Skin of body (tissue), 2 donors: Measurements from ENCODE around the gene JMY. TPM values are rescaled to one million over a fixed set of nuclear protein-coding genes. Genes with fewer than 3 reads are reported as not detected.
"Not testable (repeated sequence)": the region's sequence is repeated elsewhere in the genome, so short reads cannot be mapped to it uniquely, and the experiment has no call there.

Experiments used
- DNase-seq: peaks from one replicate; lab custom pipeline; 2025; lab: John Stamatoyannopoulos, UW
- total RNA-seq: library from RNA; depleted of rRNA; stranded (reverse); fragments of >200 nt; gene quantifications from one replicate; pipeline ENCODE4 v1.2.3, GENCODE V29; 2014

Gene JMY
- total RNA-seq, 1 donor from 2014 or later: 25.7 TPM

- no peak for DNase-seq
Observed at GRCh38 chr5:79237740-79238560, 2.0 kb downstream of the JMY start.

- no peak for DNase-seq
Observed at GRCh38 chr5:79240561-79240960, 4.6 kb downstream of the JMY start.

GRCh38 chr5:79241535-79241979 lies 5.6 kb downstream of the JMY start:
- DNase-seq: no peak

GRCh38 chr5:79242242-79243039 lies 6.5 kb downstream of the JMY start:
- no peak for DNase-seq

- no peak for DNase-seq
Observed at GRCh38 chr5:79243224-79243623, 7.3 kb downstream of the JMY start.

GRCh38 chr5:79254067-79254466 lies 18.1 kb downstream of the JMY start:
- not testable (repeated sequence) for DNase-seq

GRCh38 chr5:79255786-79256557 lies 20.0 kb downstream of the JMY start:
- no peak for DNase-seq

GRCh38 chr5:79256563-79256962 lies 20.6 kb downstream of the JMY start:
- no peak for DNase-seq

GRCh38 chr5:79257314-79257713 lies 21.4 kb downstream of the JMY start:
- DNase-seq: no peak

GRCh38 chr5:79258801-79259200 lies 22.9 kb downstream of the JMY start:
- no peak for DNase-seq

- no peak for DNase-seq
Observed at GRCh38 chr5:79259383-79259782, 23.5 kb downstream of the JMY start.

- DNase-seq: no peak
Observed at GRCh38 chr5:79259810-79260209, 23.9 kb downstream of the JMY start.

GRCh38 chr5:79261897-79262296 lies 26.0 kb downstream of the JMY start:
- DNase-seq: no peak

GRCh38 chr5:79263290-79263689 lies 27.4 kb downstream of the JMY start:
- DNase-seq: no peak

GRCh38 chr5:79267180-79267579 lies 31.2 kb downstream of the JMY start:
- no peak for DNase-seq

GRCh38 chr5:79269733-79270166 lies 33.8 kb downstream of the JMY start:
- no peak for DNase-seq

- no peak for DNase-seq
Observed at GRCh38 chr5:79273341-79273740, 37.4 kb downstream of the JMY start.

- no peak for DNase-seq
Observed at GRCh38 chr5:79284846-79285245, 48.9 kb downstream of the JMY start.

- no peak for DNase-seq
Observed at GRCh38 chr5:79285285-79285684, 49.4 kb downstream of the JMY start.

- no peak for DNase-seq
Observed at GRCh38 chr5:79285833-79286232, 49.9 kb downstream of the JMY start.

GRCh38 chr5:79287380-79287779 lies 51.4 kb downstream of the JMY start:
- DNase-seq: no peak

- DNase-seq: no peak
Observed at GRCh38 chr5:79287907-79288306, 52.0 kb downstream of the JMY start.
